OCI-LY1 (cell line): Measurements from ENCODE around the gene ZDHHC14.
"Not testable (repeated sequence)": the region's sequence is repeated elsewhere in the genome, so short reads cannot be mapped to it uniquely, and the experiment has no call there.

Experiments used
- H2AFZ ChIP-seq: fragments of 200-600 bp; sonication (generic), shearing (Covaris generic); 2 replicates; pipeline ENCODE4 v1.6.0; 2014; ENCODE audit warnings: antibody characterized with exemption, mild to moderate bottlenecking, low read length
- H3F3A ChIP-seq: fragments of 200-600 bp; sonication (generic), shearing (Covaris generic); 2 replicates; pipeline ENCODE4 v1.6.0; 2014; ENCODE audit warnings: mild to moderate bottlenecking, antibody characterized with exemption, low read length, moderate library complexity; ENCODE audit not compliant: insufficient read depth
- H3K27ac ChIP-seq: fragments of 200-600 bp; sonication (generic); 2 replicates; pipeline ENCODE4 v1.5.1; 2014; ENCODE audit warnings: low read length, mixed run types, mild to moderate bottlenecking, low read depth; ENCODE audit not compliant: poor library complexity, severe bottlenecking
- H3K27me3 ChIP-seq: fragments of 200-600 bp; sonication (generic); 2 replicates; pipeline ENCODE4 v1.6.0; 2014; ENCODE audit warnings: antibody characterized with exemption, mild to moderate bottlenecking, low read length, moderate library complexity; ENCODE audit not compliant: insufficient read depth
- H3K36me3 ChIP-seq: fragments of 200-600 bp; sonication (generic); 2 replicates; pipeline ENCODE4 v1.6.1; 2014; ENCODE audit warnings: mild to moderate bottlenecking, antibody characterized with exemption, low read length, moderate library complexity, mixed read lengths; ENCODE audit not compliant: insufficient read depth
- H3K4me1 ChIP-seq: fragments of 200-600 bp; sonication (generic); 2 replicates; pipeline ENCODE4 v1.5.1; 2014; ENCODE audit warnings: mild to moderate bottlenecking, low read length, moderate library complexity; ENCODE audit not compliant: insufficient read depth, severe bottlenecking
- H3K4me2 ChIP-seq: fragments of 200-600 bp; sonication (generic), shearing (Covaris generic); 2 replicates; pipeline ENCODE4 v1.6.1; 2014; ENCODE audit warnings: low read length
- H3K4me3 ChIP-seq: fragments of 200-600 bp; sonication (generic); 2 replicates; pipeline ENCODE4 v1.5.1; 2014; ENCODE audit warnings: low read length, low read depth, mild to moderate bottlenecking, mixed read lengths; ENCODE audit not compliant: poor library complexity, severe bottlenecking
- H3K79me2 ChIP-seq: fragments of 200-600 bp; shearing (Covaris generic); 2 replicates; pipeline ENCODE4 v1.6.1; 2016; ENCODE audit warnings: mixed run types, low read length, mixed read lengths; ENCODE audit not compliant: insufficient read depth
- H3K9ac ChIP-seq: fragments of 200-600 bp; sonication (generic), shearing (Covaris generic); 2 replicates; pipeline ENCODE4 v1.6.1; 2014; ENCODE audit warnings: mild to moderate bottlenecking, low read length, mixed read lengths
- H3K9me2 ChIP-seq: fragments of 200-600 bp; sonication (generic), shearing (Covaris generic); 2 replicates; pipeline ENCODE4 v1.6.1; 2014; ENCODE audit warnings: low read depth, mild to moderate bottlenecking, low read length, mixed read lengths
- H3K9me3 ChIP-seq: fragments of 200-600 bp; shearing (Covaris generic); 2 replicates; pipeline ENCODE4 v1.6.1; 2014; ENCODE audit warnings: low read length, mixed read lengths
- H4K20me1 ChIP-seq: fragments of 200-600 bp; sonication (generic), shearing (Covaris generic); 2 replicates; pipeline ENCODE4 v1.6.0; 2016; ENCODE audit warnings: mild to moderate bottlenecking, low read length; ENCODE audit not compliant: insufficient read depth
- CTCF ChIP-seq: fragments of 200-600 bp; sonication (generic), shearing (Covaris generic); IDR thresholded peaks from 2 replicates; pipeline ENCODE4 v1.5.1; 2017; ENCODE audit warnings: mild to moderate bottlenecking, antibody characterized with exemption, low read length, moderate library complexity, mixed read lengths
- EZH2 ChIP-seq: fragments of 200-600 bp; sonication (generic), shearing (Covaris generic); IDR thresholded peaks from 2 replicates; pipeline ENCODE4 v1.8.0; 2017; ENCODE audit warnings: borderline replicate concordance, mixed run types, mild to moderate bottlenecking, antibody characterized with exemption, low read length, moderate library complexity, mixed read lengths

The ZDHHC14 gene

DNA sequence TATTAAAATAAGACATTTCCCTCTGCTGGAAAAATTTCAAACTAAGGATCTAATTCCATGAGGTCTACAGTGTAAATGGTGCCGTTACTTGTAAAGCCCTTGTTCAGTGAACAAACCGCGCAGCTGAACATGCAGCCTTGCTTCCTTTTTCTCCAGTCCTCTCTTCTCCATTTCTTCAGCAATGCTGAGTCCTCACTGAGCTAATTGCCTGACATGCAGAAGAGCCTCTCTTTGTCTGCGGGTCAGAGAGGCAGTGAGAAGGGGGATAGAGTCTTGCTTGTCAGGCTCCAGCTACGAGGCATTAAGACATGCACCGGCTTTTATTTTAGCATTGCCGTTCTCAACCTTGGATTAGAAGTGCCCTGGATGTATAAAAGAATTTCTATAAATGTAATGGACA lies 25.7 kb downstream of the ZDHHC14 start:
- Histone ChIP-seq H3K27ac (no peak overlapping the region), H3K9me3 (no peaks in the 10 kb centered on the region), H3K9ac (no peak overlapping the region), H3K36me3 (no peaks in the 10 kb centered on the region), H3K9me2 (no peaks in the 10 kb centered on the region), H4K20me1 (no peaks in the 10 kb centered on the region), H2AFZ (no peak overlapping the region), H3K27me3 (no peaks in the 10 kb centered on the region; the same call in 1 of the 2 replicates), H3K4me1 (no peaks in the 10 kb centered on the region), H3K4me3 (no peak overlapping the region), H3F3A (no peaks in the 10 kb centered on the region), H3K4me2 (no peak overlapping the region), H3K79me2 (no peaks in the 10 kb centered on the region)
- TF ChIP-seq CTCF (no peak), EZH2 (no peak)

DNA sequence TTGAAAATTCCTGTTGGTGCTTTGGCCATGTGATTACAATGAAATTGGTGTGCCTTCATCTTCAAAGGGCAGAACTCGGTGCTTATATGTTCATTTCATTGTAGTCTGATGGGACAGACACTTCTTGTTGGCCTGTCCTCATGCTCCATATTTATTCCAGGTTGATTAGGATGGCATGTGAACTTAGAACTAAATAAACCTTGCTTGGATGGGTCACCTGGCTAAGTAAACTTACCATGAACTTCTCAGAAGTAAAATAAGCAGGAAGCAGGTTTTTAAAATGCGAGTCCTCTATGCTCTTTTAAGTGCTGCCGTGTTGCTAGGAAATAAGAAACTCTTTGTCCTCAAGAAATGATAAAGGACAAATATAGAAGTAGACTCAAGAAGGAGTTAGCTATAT lies 26.7 kb downstream of the ZDHHC14 start:
- Histone ChIP-seq H3K27ac (no peak overlapping the region), H2AFZ (no peak overlapping the region), H4K20me1 (no peaks in the 10 kb centered on the region), H3K79me2 (no peaks in the 10 kb centered on the region), H3K27me3 (no peaks in the 10 kb centered on the region; the same call in 1 of the 2 replicates), H3K36me3 (no peaks in the 10 kb centered on the region), H3K4me3 (no peak overlapping the region), H3K4me1 (no peaks in the 10 kb centered on the region), H3K9me3 (no peaks in the 10 kb centered on the region), H3K9me2 (no peaks in the 10 kb centered on the region), H3K4me2 (no peak overlapping the region), H3F3A (no peaks in the 10 kb centered on the region), H3K9ac (no peak overlapping the region)
- no peak for TF ChIP-seq EZH2
- no peak for TF ChIP-seq CTCF

DNA sequence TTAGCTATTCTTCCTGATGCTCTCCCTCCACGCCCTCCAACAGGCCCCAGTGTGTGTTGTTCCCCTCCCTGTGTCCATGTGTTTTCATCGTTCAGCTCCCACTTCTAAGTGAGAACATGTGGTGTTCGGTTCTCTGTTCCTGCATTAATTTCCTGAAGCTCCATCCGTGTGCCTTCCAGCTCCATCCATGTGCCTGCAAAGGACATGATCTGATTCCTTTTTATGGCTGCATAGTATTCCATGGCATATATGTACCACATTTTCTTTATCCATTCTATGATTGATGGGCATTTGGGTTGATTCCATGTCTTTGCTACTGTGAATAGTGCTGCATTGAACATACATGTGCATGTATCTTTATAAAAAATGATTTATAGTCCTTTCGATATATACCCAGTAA lies 27.4 kb downstream of the ZDHHC14 start:
- H2AFZ ChIP-seq, H3K27me3 ChIP-seq, H3F3A ChIP-seq, H3K4me2 ChIP-seq, H3K27ac ChIP-seq, H3K9ac ChIP-seq, H4K20me1 ChIP-seq, H3K4me1 ChIP-seq, H3K36me3 ChIP-seq, H3K9me2 ChIP-seq, H3K9me3 ChIP-seq, H3K4me3 ChIP-seq, H3K79me2 ChIP-seq: not testable (repeated sequence)

- Histone ChIP-seq H3K27me3 (no peaks in the 10 kb centered on the region; the same call in 1 of the 2 replicates), H3F3A (no peaks in the 10 kb centered on the region), H3K36me3 (no peaks in the 10 kb centered on the region), H3K4me3 (no peak overlapping the region), H4K20me1 (no peaks in the 10 kb centered on the region), H3K4me2 (no peak overlapping the region), H2AFZ (no peak overlapping the region), H3K9me3 (no peaks in the 10 kb centered on the region), H3K4me1 (no peaks in the 10 kb centered on the region), H3K9me2 (no peaks in the 10 kb centered on the region), H3K79me2 (no peaks in the 10 kb centered on the region), H3K9ac (no peak overlapping the region), H3K27ac (no peak overlapping the region)
- TF ChIP-seq CTCF: no peak
- no peak for TF ChIP-seq EZH2
These were observed 29.1 kb downstream of the ZDHHC14 start for GRCh38 chr6:157410045-157410444.
